Stimulated activated CD4-positive, alpha-beta T cell treated with anti-CD3 and anti-CD28 coated beads, Interleukin-1b, Interleukin-23, amount 100 ng/mL, for 4 hours (primary cell): ENCODE results near the gene LRRC63.
"Not testable (repeated sequence)": the region's sequence is repeated elsewhere in the genome, so short reads cannot be mapped to it uniquely, and the experiment has no call there.

Source experiments
- DNase-seq, 2 donors: peaks; one replicate each; pipeline ENCODE4 v3.0.0-alpha.2; 2020; ENCODE audit warnings: low read depth in 2 of 2

Gene LRRC63

DNA sequence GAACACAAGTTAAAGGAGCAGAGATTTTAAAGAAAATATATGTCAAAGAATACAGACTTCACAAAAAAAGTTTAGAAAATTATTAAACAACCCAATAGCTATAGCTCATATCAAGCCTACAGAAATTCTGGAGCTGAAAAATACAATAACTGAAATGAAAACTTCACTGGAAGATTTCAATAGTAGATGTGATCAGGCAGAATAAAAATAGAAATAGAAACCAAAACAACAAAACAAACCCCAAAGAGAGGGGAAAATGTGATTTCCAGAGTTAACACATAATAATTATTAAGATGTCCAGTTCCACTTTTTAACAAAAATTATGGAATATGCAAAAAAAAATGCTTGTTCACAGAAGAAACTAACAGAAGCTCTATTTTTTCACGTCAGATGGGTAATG lies 23.6 kb downstream of the LRRC63 start:
- no peak for DNase-seq

DNA sequence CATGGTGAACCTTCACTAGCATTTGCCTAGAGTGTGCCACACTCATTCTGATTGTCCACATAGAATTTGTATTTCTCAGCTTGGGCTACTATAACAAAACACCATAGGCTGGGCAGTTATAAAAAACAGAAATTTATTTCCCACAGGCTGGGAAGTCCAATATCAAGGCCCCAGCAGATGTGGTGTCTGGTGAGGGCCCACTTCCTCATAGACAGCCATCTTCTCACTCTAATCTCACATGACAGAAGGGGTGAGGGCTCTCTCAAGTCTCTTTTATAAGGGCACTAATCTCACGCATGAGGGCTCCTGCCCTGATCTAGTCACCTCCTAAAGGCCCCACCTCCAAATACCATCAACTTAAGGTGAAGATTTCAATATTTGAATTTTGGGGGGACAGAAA lies 53.6 kb downstream of the LRRC63 start:
- no peak for DNase-seq

DNA sequence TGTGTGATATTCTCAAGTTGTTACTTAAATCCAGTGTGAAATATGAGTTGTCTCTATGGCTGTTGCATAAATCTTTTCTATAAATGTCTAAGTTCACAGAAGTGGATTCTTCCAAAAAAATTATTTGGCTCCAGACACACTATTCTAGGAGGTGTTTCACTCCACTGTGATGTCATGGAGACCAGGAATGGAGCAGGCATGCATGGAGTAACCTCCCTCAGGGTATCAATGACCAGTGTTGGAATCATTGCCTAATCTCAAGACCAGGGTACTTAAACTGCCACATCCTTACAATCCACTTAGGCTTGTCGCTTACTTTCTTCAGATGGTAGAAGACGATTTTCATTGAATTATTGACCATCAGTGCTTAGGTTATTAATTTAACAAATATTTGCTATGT lies 55.4 kb downstream of the LRRC63 start:
- DNase-seq = no peak

DNA sequence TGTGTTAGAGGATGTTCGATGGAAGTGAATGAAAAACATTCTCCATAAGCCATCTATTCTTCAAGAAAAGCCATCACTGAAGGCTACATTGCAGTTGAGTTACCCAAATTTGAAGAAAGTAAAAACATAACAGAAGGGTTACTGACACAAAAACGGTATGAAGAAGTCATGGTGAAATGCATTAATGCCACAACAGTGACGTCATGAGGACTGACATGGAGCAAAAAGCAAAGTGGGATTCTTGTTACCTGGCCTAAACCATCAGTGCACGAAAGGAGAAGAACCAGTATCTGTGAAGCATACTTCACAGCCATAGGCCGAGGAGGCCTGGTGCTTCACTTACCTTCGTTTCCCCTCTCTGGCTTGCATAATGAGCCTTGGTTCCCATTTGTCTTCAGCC lies 58.7 kb downstream of the LRRC63 start:
- DNase-seq = no peak

DNA sequence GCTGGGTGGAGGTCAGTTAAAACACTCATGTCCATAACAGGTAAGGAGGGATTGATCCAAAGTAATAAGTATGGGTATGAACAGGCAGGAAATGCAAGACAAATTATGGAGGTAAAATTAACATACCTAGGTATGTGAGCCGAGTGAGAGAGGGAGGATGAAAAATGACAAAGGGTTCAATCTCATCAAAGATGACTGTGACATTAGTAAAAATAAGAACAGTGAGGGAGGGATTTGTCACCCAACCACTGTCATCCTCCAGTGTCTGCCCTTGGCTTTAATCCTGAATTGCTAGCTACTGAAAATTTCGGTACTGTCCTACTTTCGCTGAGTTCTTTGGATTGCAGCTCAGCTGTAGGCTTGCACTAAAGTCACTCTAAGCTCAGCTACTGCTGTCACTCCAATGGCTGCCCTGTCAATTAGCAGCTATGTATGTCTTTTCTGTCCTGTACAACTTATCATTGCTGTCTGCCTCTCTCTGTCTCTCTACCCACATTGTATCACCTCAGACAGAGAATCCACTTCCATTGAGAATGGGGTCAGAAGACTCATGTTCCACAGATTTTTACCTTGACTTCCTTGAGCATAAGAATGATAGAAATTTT lies 62.5 kb downstream of the LRRC63 start:
- no peak for DNase-seq

DNA sequence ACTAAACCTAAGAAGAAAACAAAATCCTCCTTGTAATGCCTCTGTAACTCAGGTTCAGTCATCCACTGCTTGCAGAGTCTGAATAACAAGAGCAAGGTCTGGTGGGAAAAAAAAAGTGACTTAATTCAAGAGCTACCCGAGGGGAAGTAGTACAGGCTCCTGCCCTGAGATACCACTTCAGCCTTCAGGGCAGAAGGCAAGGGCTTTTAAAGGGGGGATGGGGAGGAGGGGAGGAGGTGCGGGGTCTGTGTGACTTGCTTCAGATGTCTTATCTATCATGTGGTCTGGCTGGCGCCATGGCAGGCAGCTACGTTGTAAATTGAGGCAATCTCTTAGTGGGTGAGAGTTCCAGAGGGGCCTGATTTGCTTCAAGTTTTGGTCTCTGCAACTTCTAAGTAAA lies 66.7 kb downstream of the LRRC63 start:
- no peak for DNase-seq

DNA sequence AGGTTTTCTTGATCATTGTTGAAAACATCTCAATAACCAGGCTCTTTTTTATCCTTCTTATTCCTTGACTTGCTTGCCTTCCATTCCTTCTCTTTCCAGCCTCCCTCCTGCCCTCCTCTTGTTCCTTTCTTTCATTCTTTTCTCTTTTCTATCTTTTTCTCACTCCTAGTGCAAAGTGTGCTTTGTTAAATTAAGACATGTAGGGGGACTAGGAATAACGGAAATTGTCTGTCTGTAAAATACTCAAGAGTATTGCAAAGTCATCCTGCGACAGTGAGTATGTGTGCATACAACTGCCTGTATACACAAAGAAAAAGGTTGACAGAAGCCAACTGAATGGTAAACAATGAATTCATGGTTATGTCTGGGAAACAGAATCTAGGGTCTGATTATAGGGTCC lies 70.1 kb downstream of the LRRC63 start:
- DNase-seq = no peak

DNA sequence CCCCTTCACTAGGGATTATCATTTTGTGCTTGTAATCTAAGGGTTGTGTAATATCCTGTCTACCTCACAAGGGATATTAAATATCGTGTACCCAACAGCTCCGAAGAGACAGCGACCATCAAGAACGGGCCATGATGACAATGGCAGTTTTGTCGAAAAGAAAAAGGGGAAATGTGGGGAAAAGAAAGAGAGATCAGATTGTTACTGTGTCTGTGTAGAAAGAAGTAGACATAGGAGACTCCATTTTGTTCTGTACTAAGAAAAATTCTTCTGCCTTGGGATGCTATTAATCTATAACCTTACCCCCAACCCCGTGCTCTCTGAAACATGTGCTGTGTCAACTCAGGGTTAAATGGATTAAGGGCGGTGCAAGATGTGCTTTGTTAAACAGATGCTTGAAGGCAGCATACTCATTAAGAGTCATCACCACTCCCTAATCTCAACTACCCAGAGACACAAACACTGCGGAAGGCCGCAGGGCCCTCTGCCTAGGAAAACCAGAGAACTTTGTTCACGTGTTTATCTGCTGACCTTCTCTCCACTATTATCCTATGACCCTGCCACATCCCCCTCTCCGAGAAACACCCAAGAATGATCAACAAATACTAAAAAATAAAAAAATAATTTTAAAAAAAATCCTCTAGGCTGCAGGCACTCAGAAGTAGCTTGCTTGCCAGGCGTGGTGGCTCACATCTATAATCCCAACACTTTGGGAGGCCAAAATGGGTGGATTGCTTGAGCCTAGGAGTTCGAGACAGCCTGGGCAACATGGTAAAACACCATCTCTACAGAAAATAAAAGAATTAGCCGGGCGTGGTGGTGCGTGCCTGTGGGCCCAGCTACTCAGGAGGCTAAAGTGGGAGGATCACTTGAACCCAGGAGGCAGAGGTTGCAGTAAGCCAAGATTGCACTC lies 72.4 kb downstream of the LRRC63 start:
- not testable (repeated sequence) for DNase-seq

DNA sequence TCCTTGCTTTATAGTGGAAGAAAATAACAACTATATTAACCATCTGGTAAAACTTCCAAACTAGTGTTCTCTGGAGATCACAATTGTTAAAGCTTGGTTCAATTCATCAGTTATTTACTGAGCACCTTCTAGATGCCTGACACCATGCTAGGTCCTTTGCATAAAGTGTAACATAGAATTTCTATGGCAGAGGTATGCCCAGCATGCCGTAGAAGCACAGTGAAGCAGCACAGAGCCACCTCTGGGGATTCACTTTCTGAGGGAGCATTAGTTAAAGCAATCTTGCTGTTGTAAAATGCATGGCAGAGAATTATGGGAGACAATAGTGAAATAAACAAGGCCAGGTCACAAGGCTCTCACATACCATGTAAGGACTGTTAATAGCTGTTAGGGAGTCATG lies 75.2 kb downstream of the LRRC63 start:
- DNase-seq = no peak

DNA sequence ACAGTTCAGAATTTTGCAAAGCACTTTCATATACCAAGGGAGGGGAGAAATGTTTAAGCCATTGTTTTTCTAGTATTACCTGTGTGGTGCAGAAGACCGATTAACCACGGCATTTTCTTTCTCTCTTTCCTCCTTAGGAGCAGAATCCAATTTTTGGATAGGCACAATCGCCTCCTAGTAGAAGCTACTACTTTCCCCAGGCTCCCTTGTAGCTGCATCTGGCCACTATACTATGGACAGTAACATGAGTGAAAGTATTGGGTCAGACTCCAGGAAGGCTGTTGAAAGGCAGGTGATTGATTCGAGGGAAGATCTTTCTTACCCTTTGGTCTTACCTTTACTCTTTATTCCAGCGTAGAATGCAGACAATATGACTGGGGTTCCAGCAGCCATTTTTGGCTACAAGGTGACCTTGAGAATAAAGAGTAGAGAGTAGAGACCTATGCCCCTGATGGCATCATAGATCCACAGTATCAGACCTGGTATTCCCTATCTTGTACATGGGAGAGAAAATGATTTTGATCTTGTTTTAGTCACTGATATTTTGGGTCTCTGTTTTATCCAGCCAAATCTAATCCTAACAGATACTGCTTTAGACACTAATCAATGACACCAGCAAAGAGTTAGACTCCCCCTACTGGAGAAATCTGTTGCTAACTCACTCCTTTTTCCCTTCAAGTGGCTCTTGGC lies 77.0 kb downstream of the LRRC63 start:
- DNase-seq = peak in 1 of 2 donors; percentile 21

DNA sequence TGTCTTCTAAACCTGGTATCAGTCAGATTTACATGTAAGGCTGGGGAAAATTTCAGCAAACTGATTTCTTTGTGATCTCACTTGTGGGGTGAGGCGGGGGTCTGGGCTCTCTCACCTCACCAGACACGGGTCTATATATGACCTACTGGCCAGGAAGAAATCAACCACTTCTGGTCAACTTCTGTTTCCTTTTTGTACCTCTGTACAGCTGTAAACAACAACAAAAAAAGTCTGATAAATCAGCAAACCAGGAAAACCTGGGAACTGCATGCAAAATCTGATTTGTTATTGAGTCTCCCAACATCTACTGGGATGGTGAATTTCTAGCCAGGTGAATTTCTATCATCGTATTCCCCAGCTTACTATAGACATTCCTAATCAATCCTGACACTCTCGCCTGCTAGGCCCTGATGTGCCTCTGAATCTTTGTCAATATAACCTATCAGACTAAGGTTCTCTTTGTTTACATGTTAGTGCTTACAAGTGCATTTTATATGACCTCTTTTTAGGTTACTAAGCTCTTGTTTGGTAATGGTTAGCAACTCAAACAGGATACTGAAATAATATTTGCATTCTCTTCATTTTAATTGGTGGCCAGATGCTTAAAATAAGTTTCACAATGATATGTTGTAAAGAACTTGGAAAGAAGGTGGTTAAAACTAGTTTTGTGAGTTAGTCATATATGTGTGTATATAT lies 77.7 kb downstream of the LRRC63 start:
- DNase-seq = no peak

DNA sequence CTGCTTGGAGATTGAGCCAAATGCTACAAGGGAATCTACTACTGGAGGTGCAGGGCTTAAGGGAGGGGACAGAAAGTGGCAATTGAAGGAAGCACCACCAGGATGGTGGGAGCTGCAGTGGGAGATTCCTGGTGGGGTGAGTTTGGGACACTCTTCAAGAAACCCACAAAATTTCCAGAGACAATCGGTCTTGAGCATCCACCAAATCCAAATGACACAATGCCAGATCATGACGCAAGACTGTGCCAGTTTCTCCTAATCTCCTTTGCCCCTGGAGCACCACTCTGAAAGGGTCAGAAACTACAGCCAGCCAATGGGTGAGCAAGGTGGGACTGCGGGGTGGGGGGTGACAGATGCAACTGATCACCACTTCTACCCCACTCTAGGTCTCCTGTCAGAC lies 78.7 kb downstream of the LRRC63 start:
- no peak for DNase-seq

DNA sequence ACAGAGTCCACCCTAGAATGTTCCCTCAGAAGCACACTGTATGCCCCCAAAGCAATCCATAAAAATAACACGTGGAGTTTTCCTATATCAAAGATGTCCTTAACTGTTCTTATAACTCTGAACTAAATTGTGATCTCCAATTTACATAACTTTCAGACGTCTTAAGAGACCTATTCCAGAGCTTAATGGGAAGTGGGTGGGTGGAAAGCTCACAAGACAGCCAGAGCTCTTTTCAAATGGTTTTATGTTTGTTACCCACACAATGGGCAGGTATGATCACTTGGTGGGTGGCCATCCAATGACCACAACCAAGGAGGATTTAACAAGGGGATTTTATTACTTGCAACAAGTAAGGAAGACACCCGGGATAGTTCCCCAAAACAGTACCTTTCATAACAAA lies 81.7 kb downstream of the LRRC63 start:
- no peak for DNase-seq

DNA sequence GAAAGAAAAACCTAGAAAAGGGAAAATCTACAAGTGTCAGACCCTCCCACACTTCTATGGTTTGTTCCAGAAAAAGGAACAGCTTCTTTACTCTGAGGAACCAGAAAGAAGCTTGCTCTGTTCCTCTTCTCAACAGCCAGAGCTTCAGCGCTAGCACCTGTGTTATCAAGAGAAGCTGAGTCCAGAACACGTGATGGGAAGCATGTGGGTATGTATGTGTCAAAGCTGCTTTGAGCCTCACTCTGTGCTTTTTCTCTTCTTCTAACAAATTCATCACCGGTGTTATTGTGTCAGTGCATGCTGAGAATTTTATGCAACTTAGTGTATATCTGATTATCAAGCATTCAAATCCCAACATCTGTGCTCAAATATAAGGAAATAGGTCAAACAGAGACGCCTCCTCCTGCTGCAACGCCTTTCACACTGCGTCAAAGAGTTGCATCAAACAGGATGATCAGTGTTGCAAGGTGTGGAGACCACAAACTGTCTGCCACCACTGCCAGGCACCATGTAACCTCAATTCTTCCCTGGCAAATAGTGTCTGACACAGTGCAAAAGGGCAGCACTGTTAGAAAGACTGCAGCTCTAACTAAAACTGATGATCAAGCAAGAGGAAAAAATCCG lies 83.9 kb downstream of the LRRC63 start:
- peak in 1 of 2 donors; percentile 24 for DNase-seq

DNA sequence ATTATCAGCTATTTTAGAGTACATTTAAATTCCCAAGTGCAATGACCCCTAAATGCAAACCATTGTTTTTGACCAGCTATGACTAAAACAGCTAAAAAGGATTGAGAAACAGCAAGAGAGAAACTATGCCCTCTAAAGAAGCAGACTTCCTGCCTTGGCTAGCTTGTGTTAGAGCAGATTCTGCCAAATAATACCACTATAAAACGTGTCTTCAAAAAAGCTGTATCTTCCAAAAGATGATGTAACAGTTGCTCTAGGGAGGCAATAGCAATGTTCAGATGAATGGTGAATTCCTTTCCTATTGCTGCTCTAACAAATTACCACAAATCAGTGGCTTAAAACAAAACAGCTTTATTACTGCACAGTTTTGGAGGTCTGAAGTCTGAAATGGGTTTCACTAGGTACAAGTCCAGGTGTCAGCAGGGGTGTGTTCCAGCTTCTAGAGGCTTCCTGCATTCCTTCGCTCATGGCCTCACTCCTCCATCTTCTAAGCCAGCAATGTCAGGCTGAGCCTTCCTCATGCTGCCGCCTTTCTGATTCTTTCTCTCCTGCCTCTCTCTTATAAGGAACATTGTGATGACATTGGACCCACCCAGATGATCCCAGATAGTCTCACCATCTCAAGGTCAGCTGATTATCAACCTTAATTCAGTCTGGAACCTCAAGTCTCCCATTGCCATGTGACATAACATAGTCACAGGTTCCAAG lies 84.5 kb downstream of the LRRC63 start:
- no peak for DNase-seq

DNA sequence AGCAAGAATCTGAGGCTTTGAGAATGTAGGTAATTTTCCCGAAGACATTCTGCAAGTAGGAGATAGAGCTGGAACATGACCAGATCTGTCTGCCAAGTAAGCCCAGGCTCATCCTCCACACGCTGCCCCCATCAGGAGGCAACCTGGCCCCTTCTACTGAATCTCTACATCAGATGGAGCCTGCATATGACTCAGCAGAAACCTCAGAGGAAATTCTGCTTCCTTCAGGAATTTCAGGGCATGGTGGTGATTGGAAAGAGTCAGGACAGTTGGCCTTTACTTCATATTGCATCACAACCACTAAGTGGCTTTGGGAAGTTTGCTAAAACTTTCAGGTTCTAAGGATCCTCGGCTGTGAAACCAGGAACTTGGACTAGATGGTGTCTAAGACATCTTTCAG lies 85.2 kb downstream of the LRRC63 start:
- DNase-seq = no peak

DNA sequence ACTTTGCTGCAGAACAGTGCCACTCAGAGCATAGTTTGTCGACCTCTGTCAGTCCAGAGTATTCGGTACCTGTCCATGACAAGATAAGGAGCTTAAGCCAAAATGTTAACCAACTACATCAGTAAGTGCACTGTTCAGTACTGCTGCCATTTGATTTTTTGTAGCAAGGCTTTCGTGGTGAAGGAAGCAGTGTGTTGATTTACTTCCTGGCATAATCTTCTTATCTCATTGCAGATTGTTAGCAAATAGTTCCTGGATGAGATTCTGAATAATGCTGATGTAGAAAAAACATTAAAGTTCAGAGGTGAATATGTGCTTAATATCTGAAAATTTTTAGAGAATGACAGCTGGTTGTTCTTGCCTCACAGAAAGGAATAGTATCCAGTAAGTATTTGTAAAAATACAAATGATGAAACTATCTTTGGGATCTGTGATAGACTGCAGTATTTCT lies 85.7 kb downstream of the LRRC63 start:
- DNase-seq = no peak

DNA sequence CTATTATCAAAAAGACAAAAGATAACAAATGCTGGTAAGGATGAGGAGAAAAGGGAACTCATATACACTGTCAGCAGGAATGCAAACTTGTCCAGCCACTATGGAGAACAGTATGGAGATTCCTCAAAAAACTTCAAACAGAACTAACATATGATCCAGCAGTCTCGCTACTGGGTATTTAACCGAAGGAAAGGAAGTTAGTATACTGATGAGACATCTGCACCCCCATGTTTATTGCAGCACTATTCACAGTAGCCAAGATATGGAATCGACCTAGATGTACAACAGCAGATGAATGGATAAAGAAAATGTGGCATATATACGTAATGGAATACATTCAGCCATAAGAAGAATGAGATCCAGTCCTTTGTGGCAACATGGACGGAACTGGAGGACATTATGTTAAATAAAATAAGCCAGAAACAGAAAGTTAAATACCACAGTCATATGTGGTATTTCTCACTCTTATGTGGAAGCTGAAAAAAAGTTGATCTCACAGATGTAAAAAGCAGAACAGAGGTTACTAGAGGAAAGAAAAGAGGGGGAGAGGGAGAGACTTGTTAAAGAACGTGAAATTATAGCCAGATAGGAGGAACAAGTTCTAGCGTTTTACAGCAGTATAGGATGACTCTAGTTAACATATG lies 92.1 kb downstream of the LRRC63 start:
- DNase-seq = no peak

DNA sequence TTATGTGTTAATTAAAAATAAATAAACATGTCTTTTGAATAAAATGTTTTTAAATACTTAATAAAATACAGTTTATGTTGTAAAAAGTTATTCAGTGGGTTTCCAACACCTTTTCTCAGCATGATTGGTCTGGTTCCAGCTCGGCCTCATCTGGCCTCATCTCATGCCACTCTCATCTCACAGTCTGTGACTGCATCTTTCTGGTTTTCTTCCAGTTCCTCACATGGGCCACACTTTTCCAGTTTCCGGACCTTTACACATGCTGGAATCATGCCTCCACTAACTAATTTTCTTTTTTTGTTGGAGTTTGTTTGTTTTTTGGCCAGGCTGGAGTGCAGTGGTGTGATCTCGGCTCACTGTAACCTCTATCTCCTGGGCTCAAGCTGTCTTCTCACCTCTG lies 92.8 kb downstream of the LRRC63 start:
- no peak for DNase-seq

DNA sequence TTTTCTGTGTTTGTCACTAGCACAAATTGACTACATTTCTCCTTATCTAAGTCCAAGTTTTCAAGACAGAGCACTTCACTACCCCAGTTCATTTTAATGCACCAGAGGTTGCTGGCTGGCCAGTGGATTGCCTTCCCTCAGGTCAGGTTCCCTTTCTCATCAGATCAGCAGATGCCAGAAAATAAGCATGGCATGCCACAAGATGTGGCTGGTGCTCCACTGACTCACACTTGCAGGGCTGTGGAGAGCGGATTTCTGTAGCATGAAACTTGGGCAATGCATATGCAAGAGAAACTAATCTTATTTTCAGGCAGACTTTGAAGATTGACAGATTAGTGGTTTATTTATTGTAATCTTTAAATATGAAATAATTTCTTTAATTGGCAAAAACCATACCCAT lies 95.8 kb downstream of the LRRC63 start:
- DNase-seq = no peak

DNA sequence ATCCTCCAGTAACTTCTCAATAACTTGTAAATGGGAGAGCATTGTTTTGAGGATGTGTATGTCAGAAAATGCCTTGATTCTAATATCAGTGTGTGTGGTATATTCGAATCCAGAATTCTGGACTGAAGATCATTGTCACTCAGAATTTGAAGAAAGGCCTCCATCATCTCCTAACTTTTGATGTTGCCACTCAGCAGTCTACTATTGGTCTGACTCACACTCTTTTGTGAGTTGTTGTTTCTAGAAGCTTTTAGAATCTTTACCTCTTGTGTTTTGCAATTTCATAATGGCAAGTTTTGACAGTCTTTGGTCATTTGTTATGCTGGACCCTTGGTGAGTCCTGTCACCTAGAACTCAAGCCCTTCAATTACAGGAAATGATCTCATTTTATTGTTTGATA lies 98.3 kb downstream of the LRRC63 start:
- DNase-seq = no peak
